OCI-LY7 (cell line): Measurements from ENCODE around the gene PPP3CA. TPM values are rescaled to one million over a fixed set of nuclear protein-coding genes. Genes with fewer than 3 reads are reported as not detected.

Experiments used
- BruUV-seq: library from RNA; stranded (reverse); fragments of 400-500 nt; replicated peaks from 2 replicates; lab custom pipeline; 2021; lab: Mats Ljungman, UMichigan
- CTCF ChIA-PET: fragments of 300-600 bp; sonication (Branson Sonifier 250); formaldehyde crosslinking; loops from one replicate; lab custom pipeline; 2022; ENCODE audit warnings: antibody characterized with exemption; ENCODE audit not compliant: unreplicated experiment; lab: Charles Lee
- POLR2A ChIA-PET: fragments of 300-600 bp; sonication (Branson Sonifier 250); formaldehyde crosslinking; loops from one replicate; lab custom pipeline; 2022; ENCODE audit warnings: antibody characterized with exemption; lab: Charles Lee
- DNase-seq: peaks from one replicate; pipeline ENCODE4 v3.0.0-alpha.2; 2015; ENCODE audit warnings: low spot score
- H2AFZ ChIP-seq: fragments of 200-600 bp; sonication (generic), shearing (Covaris generic); 2 replicates; pipeline ENCODE4 v1.6.1; 2014; ENCODE audit warnings: mild to moderate bottlenecking, antibody characterized with exemption, low read length, moderate library complexity
- H3K27ac ChIP-seq: fragments of 200-600 bp; sonication (generic); 2 replicates; pipeline ENCODE4 v1.5.1; 2014; ENCODE audit warnings: mixed run types, low read depth, mild to moderate bottlenecking, moderate library complexity, low read length, inconsistent platforms; ENCODE audit not compliant: poor library complexity, severe bottlenecking
- H3K36me3 ChIP-seq: fragments of 200-600 bp; sonication (generic); 2 replicates; pipeline ENCODE4 v1.6.1; 2014; ENCODE audit warnings: mild to moderate bottlenecking, antibody characterized with exemption, low read length, moderate library complexity, mixed read lengths; ENCODE audit not compliant: insufficient read depth
- H3K4me1 ChIP-seq: fragments of 200-600 bp; sonication (generic); 2 replicates; pipeline ENCODE4 v1.5.1; 2014; ENCODE audit warnings: mild to moderate bottlenecking, low read length; ENCODE audit not compliant: insufficient read depth, poor library complexity, severe bottlenecking
- H3K4me2 ChIP-seq: fragments of 200-600 bp; sonication (generic); 2 replicates; pipeline ENCODE4 v1.6.1; 2014; ENCODE audit warnings: mild to moderate bottlenecking, low read length
- H3K4me3 ChIP-seq: fragments of 200-600 bp; sonication (generic); 2 replicates; pipeline ENCODE4 v1.5.1; 2014; ENCODE audit warnings: mild to moderate bottlenecking, low read depth, low read length; ENCODE audit not compliant: poor library complexity, severe bottlenecking
- H3K79me2 ChIP-seq: fragments of 200-600 bp; sonication (generic); 2 replicates; pipeline ENCODE4 v1.6.1; 2016; ENCODE audit warnings: low read depth, mild to moderate bottlenecking, low read length, moderate library complexity, mixed read lengths; ENCODE audit not compliant: insufficient read depth
- H3K9me2 ChIP-seq: fragments of 200-600 bp; sonication (generic); 2 replicates; pipeline ENCODE4 v1.6.1; 2016; ENCODE audit warnings: mild to moderate bottlenecking, low read length, mixed read lengths; ENCODE audit not compliant: insufficient read depth
- H3K9me3 ChIP-seq: fragments of 200-600 bp; sonication (generic); 2 replicates; pipeline ENCODE4 v1.6.1; 2014; ENCODE audit warnings: mild to moderate bottlenecking, mixed run types, low read length, mixed read lengths
- H4K20me1 ChIP-seq: fragments of 200-600 bp; sonication (generic); 2 replicates; pipeline ENCODE4 v1.6.1; 2014; ENCODE audit warnings: mild to moderate bottlenecking, antibody characterized with exemption, low read length, moderate library complexity, mixed read lengths; ENCODE audit not compliant: insufficient read depth
- EZH2phosphoT487 ChIP-seq: fragments of 200-600 bp; sonication (generic); IDR thresholded peaks from 2 replicates; pipeline ENCODE4 v1.6.1; 2018; ENCODE audit warnings: low read depth, borderline replicate concordance, mild to moderate bottlenecking, mixed run types, antibody characterized with exemption, low read length, moderate library complexity, mixed read lengths
- intact Hi-C: fragments of 100-400 bp; cut with micrococcal nuclease; formaldehyde crosslinking; loops from one replicate; pipeline ENCODE4 v1.10.0; 2022; ENCODE audit not compliant: unreplicated experiment
- total RNA-seq, 2 experiments: library from RNA; depleted of rRNA in 1 of 2; stranded (reverse); fragments of >200 nt in 1 of 2; shearing (Covaris generic) in 1 of 2; gene quantifications; 2 replicates each; pipeline ENCODE4 v1.2.3, GENCODE V29; 2014 to 2022
- TF ChIP-seq, protein P1 (sequence below): fragments of 200-600 bp; sonication (generic); conservative IDR thresholded peaks from 2 replicates; pipeline ENCODE4 v1.5.1; 2014; ENCODE audit warnings: mild to moderate bottlenecking, antibody characterized with exemption, low read length, moderate library complexity, mixed read lengths

The PPP3CA gene
- total RNA-seq, 2 experiments from 2014 or later, result 9.2 to 13.6 TPM

DNA sequence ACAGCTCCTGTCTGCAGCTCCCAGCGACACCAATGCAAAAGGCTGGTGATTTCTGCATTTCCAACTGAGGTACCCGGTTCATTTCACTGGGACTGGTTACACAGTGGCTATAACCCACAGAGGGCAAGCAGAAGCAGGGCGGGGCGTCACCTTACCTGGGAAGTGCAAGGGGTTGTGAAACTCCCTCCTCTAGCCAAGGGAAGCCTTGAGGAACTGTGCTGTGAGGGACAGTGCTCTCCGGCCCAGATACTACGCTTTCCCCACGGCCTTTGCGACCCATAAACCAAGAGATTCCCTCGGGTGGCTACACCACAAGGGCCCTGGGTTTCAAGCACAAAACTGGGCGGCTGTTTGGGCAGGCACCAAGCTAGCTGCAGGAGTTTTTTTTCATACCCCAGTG lies 218.9 kb downstream of the PPP3CA start:
- Histone ChIP-seq H3K36me3 (peaks cover 4% of the 10 kb centered on the region; the same call in 1 of the 2 replicates), H3K9me3 (peaks cover 5% of the 10 kb centered on the region; the same call in 1 of the 2 replicates), H3K4me1 (peaks cover 38% of the 10 kb centered on the region), H3K4me2 (no peak overlapping the region), H3K4me3 (no peak overlapping the region), H4K20me1 (no peaks in the 10 kb centered on the region), H3K9me2 (no peaks in the 10 kb centered on the region), H3K27ac (no peak overlapping the region), H3K79me2 (no peaks in the 10 kb centered on the region), H2AFZ (no peak overlapping the region; the same call in 1 of the 2 replicates)
- ChIA-PET POLR2A (interaction anchor here (1.1 to 1.5 kb wide), 3 partner anchors 18 to 39 kb away, joined by 3 to 5 read pairs (median 4); no protein-coding TSS in a partner anchor), CTCF (no interaction called here)
- no TSS peak for BruUV-seq
- DNase-seq, result no peak
- TF ChIP-seq, protein P1, sequence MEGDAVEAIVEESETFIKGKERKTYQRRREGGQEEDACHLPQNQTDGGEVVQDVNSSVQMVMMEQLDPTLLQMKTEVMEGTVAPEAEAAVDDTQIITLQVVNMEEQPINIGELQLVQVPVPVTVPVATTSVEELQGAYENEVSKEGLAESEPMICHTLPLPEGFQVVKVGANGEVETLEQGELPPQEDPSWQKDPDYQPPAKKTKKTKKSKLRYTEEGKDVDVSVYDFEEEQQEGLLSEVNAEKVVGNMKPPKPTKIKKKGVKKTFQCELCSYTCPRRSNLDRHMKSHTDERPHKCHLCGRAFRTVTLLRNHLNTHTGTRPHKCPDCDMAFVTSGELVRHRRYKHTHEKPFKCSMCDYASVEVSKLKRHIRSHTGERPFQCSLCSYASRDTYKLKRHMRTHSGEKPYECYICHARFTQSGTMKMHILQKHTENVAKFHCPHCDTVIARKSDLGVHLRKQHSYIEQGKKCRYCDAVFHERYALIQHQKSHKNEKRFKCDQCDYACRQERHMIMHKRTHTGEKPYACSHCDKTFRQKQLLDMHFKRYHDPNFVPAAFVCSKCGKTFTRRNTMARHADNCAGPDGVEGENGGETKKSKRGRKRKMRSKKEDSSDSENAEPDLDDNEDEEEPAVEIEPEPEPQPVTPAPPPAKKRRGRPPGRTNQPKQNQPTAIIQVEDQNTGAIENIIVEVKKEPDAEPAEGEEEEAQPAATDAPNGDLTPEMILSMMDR, result no peak
- no peak for TF ChIP-seq EZH2phosphoT487
- intact Hi-C loops, result no loop called here

DNA sequence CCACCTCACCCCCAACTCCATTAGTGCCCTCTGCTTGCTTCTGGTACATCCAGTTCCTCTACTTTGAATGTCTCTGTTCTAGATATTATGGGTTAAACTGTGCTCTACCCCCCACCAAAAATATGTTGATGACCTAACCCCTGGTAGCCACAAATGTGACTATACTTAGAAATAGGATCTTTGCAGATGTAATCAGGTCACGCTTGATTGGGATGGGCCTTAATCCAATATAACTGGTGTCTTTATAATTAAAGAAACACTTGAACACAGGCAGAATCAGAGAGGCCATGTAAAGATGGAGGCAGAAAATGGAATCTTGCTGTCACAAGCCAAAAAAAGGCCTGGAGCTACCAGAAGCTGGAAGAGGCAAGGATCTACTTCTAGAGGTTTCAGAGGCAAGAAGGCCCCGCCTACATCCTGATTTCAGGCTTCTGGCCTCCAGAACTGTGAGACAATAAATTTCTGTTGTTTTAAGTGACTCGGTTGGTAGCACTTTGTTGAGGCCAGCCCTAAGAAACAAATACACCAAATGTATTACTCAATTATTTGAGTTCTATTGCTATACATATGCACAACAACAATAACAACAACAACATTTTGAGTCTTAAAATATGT lies 220.0 kb downstream of the PPP3CA start:
- Histone ChIP-seq H2AFZ (peak overlapping the region; percentile 47; the same call in 1 of the 2 replicates), H3K9me3 (peaks cover 5% of the 10 kb centered on the region; the same call in 1 of the 2 replicates), H3K4me3 (peak overlapping the region; percentile 25), H3K9me2 (no peaks in the 10 kb centered on the region), H3K4me2 (peak overlapping the region; percentile 44), H4K20me1 (no peaks in the 10 kb centered on the region), H3K36me3 (peaks cover 4% of the 10 kb centered on the region; the same call in 1 of the 2 replicates), H3K4me1 (peaks cover 38% of the 10 kb centered on the region), H3K79me2 (no peaks in the 10 kb centered on the region), H3K27ac (peak overlapping the region; percentile 51)
- no TSS peak for BruUV-seq
- ChIA-PET CTCF (interaction anchor here (0.6 kb wide), 1 partner anchor 15 kb away, joined by 3 read pairs; no protein-coding TSS in a partner anchor), POLR2A (interaction anchor here (1.3 to 1.5 kb wide), 2 partner anchors 32 to 40 kb away, joined by 3 to 4 read pairs; no protein-coding TSS in a partner anchor)
- DNase-seq, result peak; percentile 77
- intact Hi-C loops, result no loop called here
- TF ChIP-seq, protein P1, result no peak
- no peak for TF ChIP-seq EZH2phosphoT487

DNA sequence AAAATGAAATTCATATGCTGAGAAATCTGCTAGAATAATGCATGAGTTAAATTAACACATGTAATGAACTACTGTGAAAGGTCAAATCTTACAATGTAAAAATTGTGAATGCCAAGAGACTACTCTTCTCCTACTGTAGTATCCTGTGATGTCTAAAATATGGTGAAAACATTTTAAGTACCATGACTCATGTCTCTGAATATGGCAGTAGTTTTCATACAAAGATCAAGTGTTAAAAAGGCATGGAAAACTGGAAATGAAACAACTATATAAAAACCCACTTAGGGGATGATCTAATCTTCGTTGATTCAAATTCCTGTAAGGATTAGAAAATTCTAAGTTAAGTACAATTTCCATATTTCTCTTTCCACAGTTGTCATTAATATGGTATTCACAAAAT lies 221.3 kb downstream of the PPP3CA start:
- H3K4me2 ChIP-seq, result peak overlapping the region; percentile 44
- TF ChIP-seq, protein P1, result no peak
- TF ChIP-seq EZH2phosphoT487, result no peak
- H3K27ac ChIP-seq, result no peak overlapping the region
- intact Hi-C loops, result no loop called here
- no peak overlapping the region for H3K4me3 ChIP-seq
- POLR2A ChIA-PET, result no interaction called here
- no TSS peak for BruUV-seq
- no peaks in the 10 kb centered on the region for H3K9me2 ChIP-seq
- peaks cover 5% of the 10 kb centered on the region; the same call in 1 of the 2 replicates for H3K9me3 ChIP-seq
- peaks cover 4% of the 10 kb centered on the region; the same call in 1 of the 2 replicates for H3K36me3 ChIP-seq
- peaks cover 38% of the 10 kb centered on the region for H3K4me1 ChIP-seq
- DNase-seq, result no peak
- H4K20me1 ChIP-seq, result no peaks in the 10 kb centered on the region
- CTCF ChIA-PET, result no interaction called here
- no peak overlapping the region; the same call in 1 of the 2 replicates for H2AFZ ChIP-seq
- H3K79me2 ChIP-seq, result no peaks in the 10 kb centered on the region
